NCI-H2196 treated with DMSO at 0.1 percent for 48 hours (cell line): ENCODE results near the gene E2F2.

ENCODE experiments used
- DNase-seq: peaks from one replicate; lab custom pipeline; 2025; ENCODE audit not compliant: unreplicated experiment; lab: John Stamatoyannopoulos, UW

The E2F2 gene

DNA sequence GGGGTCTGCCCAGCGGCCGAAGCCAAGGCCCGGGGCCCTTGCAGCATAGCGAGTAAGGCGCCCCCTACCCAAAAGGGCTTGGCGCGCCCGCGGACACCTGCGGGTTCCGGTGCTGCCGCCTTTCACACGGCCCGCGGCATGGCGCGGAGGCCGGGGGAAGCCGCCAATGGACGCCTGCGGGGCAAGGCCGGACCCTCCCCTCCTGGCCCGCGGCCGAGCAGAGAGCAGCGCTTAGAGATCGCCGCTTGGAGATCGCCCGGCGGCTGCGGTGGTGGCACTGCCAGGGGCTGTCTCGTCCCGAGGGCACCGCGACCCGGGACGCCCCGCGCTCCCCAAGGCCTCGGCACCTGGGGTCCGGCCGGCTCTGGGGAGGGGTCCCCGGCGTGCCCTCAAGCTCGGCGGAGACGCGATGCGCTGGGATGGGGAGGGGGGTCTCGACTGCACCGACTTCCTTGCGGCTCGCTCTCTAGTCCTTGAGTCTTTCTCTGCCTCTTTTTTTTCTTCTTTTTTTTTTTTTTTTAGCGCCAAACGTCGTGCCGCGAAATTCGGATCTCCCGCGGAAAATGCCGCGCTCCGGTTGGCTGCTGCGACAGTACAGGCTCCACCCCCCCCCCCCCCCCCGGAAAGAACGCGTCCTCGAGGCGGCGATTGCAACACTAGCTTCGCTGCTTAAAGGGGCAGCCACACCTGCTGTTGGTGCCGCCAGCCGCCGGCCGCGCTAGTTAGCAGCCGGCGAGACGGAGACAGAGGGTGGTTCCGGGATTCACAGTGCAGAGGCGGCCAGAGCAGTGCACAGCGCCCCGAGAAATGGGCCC lies at the start of gene E2F2:
Gene E2F2, minus strand, starts transcription at position 487 of the 815 bp plus-strand sequence. Its CDS starts 440 bp downstream, at position 47.
- DNase-seq, result peak; percentile 90

DNA sequence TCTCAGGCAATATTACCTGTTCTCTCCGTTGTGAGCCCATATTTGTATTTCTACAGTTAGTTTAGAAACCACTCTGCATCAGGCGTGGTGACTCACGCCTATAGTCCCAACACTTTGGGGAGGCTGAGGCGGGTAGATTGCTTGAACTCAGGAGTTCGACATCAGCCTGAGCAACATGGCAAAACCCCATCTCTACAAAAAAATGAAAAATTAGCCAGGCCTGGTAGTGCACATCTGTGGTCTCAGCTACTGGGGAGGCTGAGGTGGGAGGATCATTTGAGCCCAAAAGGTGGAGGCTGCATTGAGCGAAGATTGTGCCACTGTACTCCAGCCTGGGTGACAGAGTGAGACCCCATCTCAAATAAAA lies 47.9 kb upstream of the E2F2 start:
- no peak for DNase-seq

- DNase-seq, result no peak
These were observed 47.4 kb upstream of the E2F2 start for GRCh38 chr1:23578311-23578996.

- no peak for DNase-seq
These were observed 46.3 kb upstream of the E2F2 start for GRCh38 chr1:23577056-23578004.

DNA sequence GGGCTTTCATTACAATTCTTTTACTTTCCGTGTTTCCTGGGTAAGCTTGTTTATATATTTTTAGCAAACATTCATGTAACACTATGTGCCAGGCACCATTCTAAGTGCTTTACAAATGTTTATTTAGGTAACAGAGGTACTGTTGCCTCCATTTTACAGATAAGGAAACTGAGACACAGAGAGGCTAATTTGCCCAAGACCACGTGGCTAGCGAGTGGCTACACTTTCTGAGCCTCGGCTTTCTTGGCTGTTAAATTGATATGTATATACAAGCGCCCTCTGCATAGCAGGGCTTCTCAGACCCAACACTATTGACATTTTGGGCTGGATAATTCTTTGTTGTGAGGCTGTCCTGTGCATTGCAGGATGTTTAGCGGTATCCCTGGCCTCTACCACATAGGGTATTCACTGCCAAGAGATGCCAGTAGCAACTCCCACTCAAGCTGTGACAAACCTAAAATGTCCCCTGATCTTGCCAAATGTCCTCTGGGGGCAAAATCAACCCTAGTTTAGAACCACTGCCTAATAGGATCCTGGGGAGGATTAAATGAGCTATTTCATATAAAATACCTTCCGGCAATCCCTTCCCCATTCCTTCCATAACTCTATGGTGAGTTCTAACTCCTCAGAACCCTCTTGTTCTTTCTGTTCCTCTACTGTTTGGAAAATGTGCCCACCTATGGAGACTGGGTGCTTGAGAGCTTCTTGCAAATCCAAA lies 45.5 kb upstream of the E2F2 start:
- DNase-seq, result no peak

DNA sequence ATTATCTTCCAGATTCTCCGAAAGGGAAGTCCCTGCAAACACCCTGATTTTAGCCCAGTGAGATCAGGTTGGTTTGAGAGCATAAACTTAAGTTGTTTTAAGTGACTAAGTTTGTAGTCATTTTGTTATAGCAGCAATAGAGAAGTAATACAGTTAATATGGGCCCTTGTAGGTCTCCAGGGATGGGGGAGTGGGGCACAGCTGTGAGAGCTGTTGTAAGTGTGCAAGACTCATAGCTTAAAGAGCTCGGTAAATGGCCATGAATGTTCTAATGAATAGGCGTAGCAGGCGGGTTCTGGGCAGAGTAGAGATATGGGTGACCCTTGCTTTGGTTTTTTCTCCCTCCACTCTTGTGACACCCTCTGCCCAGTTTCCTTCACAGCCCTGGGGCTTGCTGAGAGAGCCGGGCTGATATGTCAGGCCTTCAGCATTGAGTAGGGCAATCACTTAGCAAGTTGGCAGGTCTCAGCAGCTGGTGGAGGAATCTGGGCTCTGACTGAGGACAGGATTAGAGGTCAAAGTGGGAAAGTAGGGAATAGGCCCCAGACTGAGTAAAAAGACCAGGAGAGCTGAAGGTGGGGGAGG lies 44.3 kb upstream of the E2F2 start:
- DNase-seq, result no peak

GRCh38 chr1:23574265-23574754 lies 43.3 kb upstream of the E2F2 start:
- no peak for DNase-seq

- no peak for DNase-seq
These were observed 42.6 kb upstream of the E2F2 start for GRCh38 chr1:23573574-23574182.

- no peak for DNase-seq
These were observed 40.4 kb upstream of the E2F2 start for GRCh38 chr1:23571465-23571864.

DNA sequence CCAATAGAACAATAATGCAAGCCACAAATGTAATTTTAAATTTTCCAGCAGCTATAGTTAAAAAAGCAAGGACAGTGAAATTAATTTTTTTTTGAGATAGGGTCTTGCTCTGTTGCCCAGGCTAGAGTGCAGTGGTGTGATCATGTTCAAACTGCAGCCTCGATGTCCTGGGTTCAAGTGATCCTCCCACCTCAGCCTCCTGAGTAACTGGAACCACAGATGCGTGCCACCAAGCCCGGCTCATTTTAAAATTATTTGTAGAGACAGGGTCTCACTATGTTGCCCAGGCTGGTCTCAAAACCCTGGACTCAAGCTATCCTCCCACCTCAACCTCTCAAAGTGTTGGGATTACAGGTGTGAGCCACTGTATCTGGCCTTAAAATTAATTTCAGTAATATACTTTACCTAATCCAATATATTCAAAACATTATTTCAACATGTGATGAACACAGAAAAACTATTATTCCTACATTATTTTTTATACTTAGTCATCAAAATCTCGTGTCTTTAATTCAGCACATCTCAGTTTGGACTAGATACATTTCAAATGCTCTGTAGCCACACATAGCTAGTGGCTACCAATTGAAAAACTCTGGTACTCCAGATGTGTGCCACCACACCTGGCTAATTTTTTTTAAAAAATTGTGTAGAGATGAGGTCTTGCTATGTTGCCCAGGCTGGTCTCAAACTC lies 39.1 kb upstream of the E2F2 start:
- DNase-seq, result no peak

- no peak for DNase-seq
These were observed 37.8 kb upstream of the E2F2 start for GRCh38 chr1:23568608-23569383.

GRCh38 chr1:23567996-23568607 lies 37.1 kb upstream of the E2F2 start:
- DNase-seq, result no peak

DNA sequence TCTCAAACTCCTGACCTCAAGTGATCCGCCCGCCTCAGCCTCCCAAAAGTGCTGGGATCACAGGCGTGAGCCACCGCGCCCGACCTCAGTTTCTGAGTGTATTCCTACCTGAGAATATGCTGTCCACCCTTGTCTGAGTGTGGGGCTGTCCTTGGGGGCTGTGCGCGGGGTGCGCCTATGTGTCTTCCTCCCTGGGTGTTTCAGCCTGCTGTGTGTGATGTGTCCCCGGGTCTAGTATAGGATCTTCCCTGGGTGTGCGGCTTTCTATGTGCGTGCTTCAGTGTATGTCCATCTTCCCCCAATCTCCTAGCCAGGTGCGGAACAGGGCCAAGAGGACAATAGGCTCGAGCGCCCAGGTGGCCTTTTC lies 36.6 kb upstream of the E2F2 start:
- no peak for DNase-seq

- DNase-seq, result no peak
These were observed 35.3 kb upstream of the E2F2 start for GRCh38 chr1:23566304-23566703.

- no peak for DNase-seq
These were observed 34.7 kb upstream of the E2F2 start for GRCh38 chr1:23565776-23566175.

DNA sequence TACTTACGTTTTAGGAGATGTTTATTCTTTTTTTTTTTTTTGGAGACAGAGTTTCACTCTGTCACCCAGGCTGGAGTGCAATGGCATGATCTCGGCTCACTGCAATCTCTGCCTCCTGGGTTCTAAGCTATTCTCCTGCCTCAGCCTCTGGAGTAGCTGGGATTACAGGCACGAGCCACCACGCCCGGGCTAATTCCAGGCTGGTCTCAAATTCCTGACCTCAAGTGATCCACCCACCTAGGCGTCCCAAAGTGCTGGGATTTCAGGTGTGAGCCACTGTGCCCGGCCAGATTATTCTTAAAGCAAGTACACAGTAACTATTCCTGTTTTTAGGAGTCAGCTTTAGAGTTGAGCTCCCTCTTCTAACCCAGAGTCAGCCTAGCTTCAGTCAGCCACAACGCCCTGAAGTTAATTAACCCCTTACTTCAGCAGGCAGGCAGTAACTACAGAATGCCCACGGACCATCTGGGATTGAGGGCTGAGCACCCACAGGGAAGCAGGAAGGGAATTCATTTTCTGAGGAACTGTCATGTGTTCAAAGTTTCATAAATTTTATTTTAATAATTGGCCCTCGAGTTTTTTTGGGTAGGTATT lies 33.6 kb upstream of the E2F2 start:
- no peak for DNase-seq

DNA sequence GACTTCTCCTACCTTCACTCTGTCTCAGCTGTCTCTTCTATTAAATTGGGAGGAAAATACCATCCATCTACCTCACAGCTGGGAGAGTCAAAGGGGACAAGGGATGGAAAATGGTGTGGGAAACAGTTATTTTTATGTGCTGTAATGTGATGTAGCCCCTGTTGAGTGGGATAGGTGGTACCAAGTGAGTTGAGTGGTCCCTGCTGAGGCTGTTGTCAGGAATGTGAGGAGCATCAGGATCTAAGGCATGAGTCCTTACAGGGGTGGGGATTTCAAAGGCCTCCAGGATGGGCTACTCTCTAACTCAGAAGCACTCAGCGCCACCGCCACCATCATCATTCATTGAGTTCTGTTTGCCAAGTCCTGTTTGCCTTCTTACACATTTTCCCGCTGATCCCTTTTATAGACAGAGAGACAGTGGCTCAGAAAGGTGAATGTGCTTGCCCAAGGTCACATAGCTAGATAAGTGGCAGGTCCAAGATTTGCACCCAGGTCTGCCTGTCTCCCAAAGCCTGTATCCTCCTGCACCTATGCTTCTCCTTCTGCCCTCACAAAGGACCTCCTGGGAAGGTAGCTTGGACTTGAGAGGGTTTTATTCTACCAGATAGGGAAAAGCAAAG lies 32.8 kb upstream of the E2F2 start:
- no peak for DNase-seq
